HepG2 (cell line): Measurements from ENCODE around the gene OSBPL3. TPM values are rescaled to one million over a fixed set of nuclear protein-coding genes. Genes with fewer than 3 reads are reported as not detected.

Experiments
- ATAC-seq: fragments of 200-7000 bp; cut with Tn5 transposase; 3 replicates; pipeline ENCODE4 v1.9.1; 2020; ENCODE audit warnings: mild to moderate bottlenecking, moderate library complexity
- BruUV-seq: library from RNA; stranded (reverse); fragments of 400-500 nt; replicated peaks from 2 replicates; lab custom pipeline; 2021; lab: Mats Ljungman, UMichigan
- CTCF ChIA-PET: fragments of 300-600 bp; formaldehyde crosslinking; extraction: SDS; loops from one replicate; lab custom pipeline; 2021; ENCODE audit warnings: low total read pairs, inconsistent platforms, low intra/inter-chr PET ratio; lab: Yijun Ruan, JAX
- POLR2A ChIA-PET: fragments of 350-600 bp; sonication (Branson Sonifier 250); formaldehyde crosslinking; loops from one replicate; lab custom pipeline; 2020; ENCODE audit warnings: antibody characterized with exemption, inconsistent platforms; lab: Yijun Ruan, JAX
- DNase-seq: peaks from one replicate; pipeline ENCODE4 v3.0.0-alpha.2; 2015; ENCODE audit warnings: low spot score
- FAIRE-seq: peaks from 3 replicates; lab custom pipeline; 2011; peaks lifted over from hg19 to GRCh38; lab: Jason Lieb, UNC
- H2AFZ ChIP-seq: one replicate; pipeline ENCODE4 v1.6.1; 2011; ENCODE audit warnings: low read length, inconsistent platforms
- H3K27ac ChIP-seq: fragments of 300-600 bp; 3 replicates; pipeline ENCODE4 v1.8.0; 2011; ENCODE audit warnings: mixed run types, mild to moderate bottlenecking, mixed read lengths, low read length, inconsistent platforms; ENCODE audit not compliant: insufficient read depth; ENCODE audit errors: extremely low read length
- H3K27me3 ChIP-seq, 2 experiments: fragments of 200-600 bp in 1 of 2; 2 replicates in 1 of 2; 3 replicates in 1 of 2; pipeline versions ENCODE4 v1.6.0 to v1.8.0; 2011; ENCODE audit warnings: low read length in 2 of 2, mild to moderate bottlenecking in 2 of 2, moderate library complexity in 2 of 2, inconsistent platforms in 1 of 2; ENCODE audit not compliant: insufficient read depth in 2 of 2, control insufficient read depth in 1 of 2
- H3K36me3 ChIP-seq, 2 experiments: fragments of 200-600 bp in 1 of 2; replicated peaks in 1 of 2; 2 replicates in 1 of 2; 3 replicates in 1 of 2; pipeline versions ENCODE4 v1.5.1 to v1.8.0; 2011; ENCODE audit warnings: low read length in 2 of 2, inconsistent platforms in 1 of 2; ENCODE audit not compliant: insufficient read depth in 2 of 2, control insufficient read depth in 1 of 2
- H3K4me1 ChIP-seq: 2 replicates; pipeline ENCODE4 v1.5.1; 2012; ENCODE audit warnings: low read length, inconsistent platforms; ENCODE audit not compliant: insufficient read depth
- H3K4me2 ChIP-seq: 2 replicates; pipeline ENCODE4 v1.6.0; 2011; ENCODE audit warnings: low read depth, low read length, inconsistent platforms
- H3K4me3 ChIP-seq, 3 experiments: fragments of 200-600 bp in 1 of 3; sonication (generic), shearing (Covaris generic) in 1 of 3; replicated peaks in 1 of 3; 2 replicates each; pipeline ENCODE4 v1.5.1; 2011 to 2016; ENCODE audit warnings: low read length in 3 of 3, inconsistent platforms in 2 of 3, low read depth in 2 of 3, mild to moderate bottlenecking in 2 of 3, control low read depth in 1 of 3, mixed read lengths in 1 of 3; ENCODE audit not compliant: insufficient read depth in 1 of 3
- H3K79me2 ChIP-seq: one replicate; pipeline ENCODE4 v1.6.1; 2011; ENCODE audit warnings: low read length, inconsistent platforms; ENCODE audit not compliant: insufficient read depth
- H3K9ac ChIP-seq: 2 replicates; pipeline ENCODE4 v1.6.0; 2011; ENCODE audit warnings: mild to moderate bottlenecking, low read depth, low read length, inconsistent platforms; ENCODE audit not compliant: insufficient read depth
- H3K9me3 ChIP-seq: 2 replicates; pipeline ENCODE4 v1.5.1; 2012; ENCODE audit warnings: mild to moderate bottlenecking, low read length
- H4K20me1 ChIP-seq: 2 replicates; pipeline ENCODE4 v1.6.0; 2011; ENCODE audit warnings: inconsistent platforms, mild to moderate bottlenecking, low read length, moderate library complexity; ENCODE audit not compliant: insufficient read depth
- PRMT3 ChIP-seq: sonication (generic); formaldehyde crosslinking; IDR thresholded peaks from 2 replicates; pipeline ENCODE4 v1.8.1; 2022; ENCODE audit warnings: low read depth, mild to moderate bottlenecking, moderate library complexity, missing genetic modification reagents, borderline replicate concordance
- SMC3 ChIP-seq: IDR thresholded peaks from 2 replicates; pipeline ENCODE4 v1.6.1; 2011; ENCODE audit warnings: low read length, improper control_type of control experiment
- STAG1 ChIP-seq: sonication (generic); formaldehyde crosslinking; IDR thresholded peaks from 2 replicates; pipeline ENCODE4 v1.4.0; 2020; ENCODE audit warnings: missing genetic modification reagents
- ZNF556 ChIP-seq: sonication (generic); formaldehyde crosslinking; IDR thresholded peaks from 2 replicates; pipeline ENCODE4 v1.4.0; 2020; ENCODE audit warnings: mild to moderate bottlenecking, missing genetic modification reagents, borderline replicate concordance
- WGBS: methylation state at CpG from one replicate; pipeline ENCODE4 v1.1.6; 2017; ENCODE audit warnings: low lambda C conversion rate; 5-methylcytosine and 5-hydroxymethylcytosine counted together
- in situ Hi-C: cut with HindIII; loops from 2 replicates; pipeline ENCODE4 v1.10.0; 2017; ENCODE audit warnings: low pct_unique_long_range_greater_than_20kb; ENCODE audit not compliant: extremely low pct_ligation_motif_present
- intact Hi-C: fragments of 100-400 bp; cut with micrococcal nuclease; formaldehyde crosslinking; loops from one replicate; pipeline ENCODE4 v1.10.0; 2022; ENCODE audit not compliant: unreplicated experiment
- polyA plus RNA-seq, 8 experiments: library from polyadenylated mRNA; depleted of rRNA in 3 of 8; stranded (reverse) in 7 of 8; unstranded in 1 of 8; fragments of >200 nt; fragmentation: Illumina TruSeq in 4 of 8; extraction: Trizol in 4 of 8; gene quantifications; 2 replicates each; pipeline versions ENCODE4 v1.2.1 to v1.2.3, GENCODE V29; 2011 to 2016; ENCODE audit warnings: low read depth in 4 of 8, missing spikeins in 1 of 8, mixed read lengths in 1 of 8; ENCODE audit not compliant: insufficient read depth in 1 of 8
- total RNA-seq, 5 experiments: library from RNA; depleted of rRNA; stranded (reverse); fragments of >200 nt; fragmentation: Illumina TruSeq; extraction: Trizol; gene quantifications; 2 replicates each; pipeline ENCODE4 v1.2.3, GENCODE V29; 2016; ENCODE audit warnings: low read depth in 1 of 5
- TF ChIP-seq, protein P1 (sequence below): sonication (generic); formaldehyde crosslinking; IDR thresholded peaks from 2 replicates; pipeline ENCODE4 v1.4.0; 2020; ENCODE audit warnings: missing genetic modification reagents
- TF ChIP-seq, protein P2 (sequence below): sonication (generic); formaldehyde crosslinking; IDR thresholded peaks from 2 replicates; pipeline ENCODE4 v1.5.0; 2020; ENCODE audit warnings: mild to moderate bottlenecking, missing genetic modification reagents, moderate library complexity

The OSBPL3 gene
- total and polyA plus RNA-seq, 2 of the 13 experiments (the other 11 are each of a cell fraction or from before 2014, with no cell fraction given), result 8.8 to 28.9 TPM

- TF ChIP-seq ZNF556 (CRISPR knock-in tag) (no peak), PRMT3 (CRISPR knock-in tag) (no peak)
Measured at GRCh38 chr7:24987331-24987842, 7.4 kb upstream of the OSBPL3 start (continued).

DNA sequence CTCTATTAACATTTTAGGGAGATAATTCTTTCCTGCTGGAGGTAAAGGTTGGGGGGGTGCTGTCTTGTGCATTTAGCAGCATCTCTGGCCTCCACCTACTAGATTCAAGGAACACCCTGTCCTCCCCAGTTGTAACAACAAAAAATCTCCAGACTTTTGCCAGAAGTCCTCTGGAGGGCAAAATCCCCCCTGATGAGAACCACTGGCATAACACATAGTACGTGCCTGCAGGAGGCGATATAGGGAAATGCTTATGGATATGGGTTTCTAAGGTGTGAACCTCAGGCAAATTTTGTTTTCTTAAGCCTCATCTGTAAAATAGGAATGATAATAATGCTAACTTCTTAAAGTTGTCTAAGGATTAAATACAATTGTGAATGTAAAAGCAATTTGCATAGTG lies 2.9 kb upstream of the OSBPL3 start:
- Histone ChIP-seq H3K79me2 (peaks cover 16% of the 10 kb centered on the region), H3K4me2 (peak overlapping the region; percentile 99; the same call in 1 of the 2 replicates), H3K4me1 (peaks cover 71% of the 10 kb centered on the region), H3K9me3 (no peaks in the 10 kb centered on the region), H3K27ac (no peak overlapping the region), H2AFZ (no peak overlapping the region), H3K36me3 (no peaks in the 10 kb centered on the region), H3K27me3 (no peaks in the 10 kb centered on the region; a peak in 1 of 5 replicates), H3K4me3 (no peak overlapping the region), H3K9ac (no peak overlapping the region), H4K20me1 (no peaks in the 10 kb centered on the region)
- 67% methylated on average over 2 of the region's 2 CpGs for WGBS
- ATAC-seq (no peak), DNase-seq (peak; percentile 35), FAIRE-seq (no peak)
- in situ Hi-C loops (loop anchor here (5.0 kb wide), 2 partner anchors 84 to 166 kb away; no protein-coding TSS in a partner anchor), intact Hi-C loops (loop anchor here (1.0 kb wide), 1 partner anchor 86 kb away; no protein-coding TSS in a partner anchor)
- TF ChIP-seq STAG1 (CRISPR knock-in tag), result peak; percentile 51
- TF ChIP-seq, protein P1, sequence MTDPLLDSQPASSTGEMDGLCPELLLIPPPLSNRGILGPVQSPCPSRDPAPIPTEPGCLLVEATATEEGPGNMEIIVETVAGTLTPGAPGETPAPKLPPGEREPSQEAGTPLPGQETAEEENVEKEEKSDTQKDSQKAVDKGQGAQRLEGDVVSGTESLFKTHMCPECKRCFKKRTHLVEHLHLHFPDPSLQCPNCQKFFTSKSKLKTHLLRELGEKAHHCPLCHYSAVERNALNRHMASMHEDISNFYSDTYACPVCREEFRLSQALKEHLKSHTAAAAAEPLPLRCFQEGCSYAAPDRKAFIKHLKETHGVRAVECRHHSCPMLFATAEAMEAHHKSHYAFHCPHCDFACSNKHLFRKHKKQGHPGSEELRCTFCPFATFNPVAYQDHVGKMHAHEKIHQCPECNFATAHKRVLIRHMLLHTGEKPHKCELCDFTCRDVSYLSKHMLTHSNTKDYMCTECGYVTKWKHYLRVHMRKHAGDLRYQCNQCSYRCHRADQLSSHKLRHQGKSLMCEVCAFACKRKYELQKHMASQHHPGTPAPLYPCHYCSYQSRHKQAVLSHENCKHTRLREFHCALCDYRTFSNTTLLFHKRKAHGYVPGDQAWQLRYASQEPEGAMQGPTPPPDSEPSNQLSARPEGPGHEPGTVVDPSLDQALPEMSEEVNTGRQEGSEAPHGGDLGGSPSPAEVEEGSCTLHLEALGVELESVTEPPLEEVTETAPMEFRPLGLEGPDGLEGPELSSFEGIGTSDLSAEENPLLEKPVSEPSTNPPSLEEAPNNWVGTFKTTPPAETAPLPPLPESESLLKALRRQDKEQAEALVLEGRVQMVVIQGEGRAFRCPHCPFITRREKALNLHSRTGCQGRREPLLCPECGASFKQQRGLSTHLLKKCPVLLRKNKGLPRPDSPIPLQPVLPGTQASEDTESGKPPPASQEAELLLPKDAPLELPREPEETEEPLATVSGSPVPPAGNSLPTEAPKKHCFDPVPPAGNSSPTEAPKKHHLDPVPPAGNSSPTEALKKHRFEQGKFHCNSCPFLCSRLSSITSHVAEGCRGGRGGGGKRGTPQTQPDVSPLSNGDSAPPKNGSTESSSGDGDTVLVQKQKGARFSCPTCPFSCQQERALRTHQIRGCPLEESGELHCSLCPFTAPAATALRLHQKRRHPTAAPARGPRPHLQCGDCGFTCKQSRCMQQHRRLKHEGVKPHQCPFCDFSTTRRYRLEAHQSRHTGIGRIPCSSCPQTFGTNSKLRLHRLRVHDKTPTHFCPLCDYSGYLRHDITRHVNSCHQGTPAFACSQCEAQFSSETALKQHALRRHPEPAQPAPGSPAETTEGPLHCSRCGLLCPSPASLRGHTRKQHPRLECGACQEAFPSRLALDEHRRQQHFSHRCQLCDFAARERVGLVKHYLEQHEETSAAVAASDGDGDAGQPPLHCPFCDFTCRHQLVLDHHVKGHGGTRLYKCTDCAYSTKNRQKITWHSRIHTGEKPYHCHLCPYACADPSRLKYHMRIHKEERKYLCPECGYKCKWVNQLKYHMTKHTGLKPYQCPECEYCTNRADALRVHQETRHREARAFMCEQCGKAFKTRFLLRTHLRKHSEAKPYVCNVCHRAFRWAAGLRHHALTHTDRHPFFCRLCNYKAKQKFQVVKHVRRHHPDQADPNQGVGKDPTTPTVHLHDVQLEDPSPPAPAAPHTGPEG (CRISPR knock-in tag), result no peak
- 0 out of 2 replicates have a peak, but pooled peaks have one; percentile 8 for TF ChIP-seq SMC3
- TF ChIP-seq, protein P2, sequence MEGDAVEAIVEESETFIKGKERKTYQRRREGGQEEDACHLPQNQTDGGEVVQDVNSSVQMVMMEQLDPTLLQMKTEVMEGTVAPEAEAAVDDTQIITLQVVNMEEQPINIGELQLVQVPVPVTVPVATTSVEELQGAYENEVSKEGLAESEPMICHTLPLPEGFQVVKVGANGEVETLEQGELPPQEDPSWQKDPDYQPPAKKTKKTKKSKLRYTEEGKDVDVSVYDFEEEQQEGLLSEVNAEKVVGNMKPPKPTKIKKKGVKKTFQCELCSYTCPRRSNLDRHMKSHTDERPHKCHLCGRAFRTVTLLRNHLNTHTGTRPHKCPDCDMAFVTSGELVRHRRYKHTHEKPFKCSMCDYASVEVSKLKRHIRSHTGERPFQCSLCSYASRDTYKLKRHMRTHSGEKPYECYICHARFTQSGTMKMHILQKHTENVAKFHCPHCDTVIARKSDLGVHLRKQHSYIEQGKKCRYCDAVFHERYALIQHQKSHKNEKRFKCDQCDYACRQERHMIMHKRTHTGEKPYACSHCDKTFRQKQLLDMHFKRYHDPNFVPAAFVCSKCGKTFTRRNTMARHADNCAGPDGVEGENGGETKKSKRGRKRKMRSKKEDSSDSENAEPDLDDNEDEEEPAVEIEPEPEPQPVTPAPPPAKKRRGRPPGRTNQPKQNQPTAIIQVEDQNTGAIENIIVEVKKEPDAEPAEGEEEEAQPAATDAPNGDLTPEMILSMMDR (CRISPR knock-in tag), result peak; percentile 50
- CTCF ChIA-PET, result interaction anchor here (1.9 kb wide), 1 partner anchor 87 kb away, joined by 6 read pairs; no protein-coding TSS in a partner anchor
- POLR2A ChIA-PET, result no interaction called here
- BruUV-seq, result no TSS peak
